Measurements from ENCODE around the gene FLNA. TPM values are rescaled to one million over a fixed set of nuclear protein-coding genes. Genes with fewer than 3 reads are reported as not detected.

The FLNA gene
- total RNA-seq, 4 donors from 2014 or later: 23.9 to 128 (median 88.9) TPM

DNA sequence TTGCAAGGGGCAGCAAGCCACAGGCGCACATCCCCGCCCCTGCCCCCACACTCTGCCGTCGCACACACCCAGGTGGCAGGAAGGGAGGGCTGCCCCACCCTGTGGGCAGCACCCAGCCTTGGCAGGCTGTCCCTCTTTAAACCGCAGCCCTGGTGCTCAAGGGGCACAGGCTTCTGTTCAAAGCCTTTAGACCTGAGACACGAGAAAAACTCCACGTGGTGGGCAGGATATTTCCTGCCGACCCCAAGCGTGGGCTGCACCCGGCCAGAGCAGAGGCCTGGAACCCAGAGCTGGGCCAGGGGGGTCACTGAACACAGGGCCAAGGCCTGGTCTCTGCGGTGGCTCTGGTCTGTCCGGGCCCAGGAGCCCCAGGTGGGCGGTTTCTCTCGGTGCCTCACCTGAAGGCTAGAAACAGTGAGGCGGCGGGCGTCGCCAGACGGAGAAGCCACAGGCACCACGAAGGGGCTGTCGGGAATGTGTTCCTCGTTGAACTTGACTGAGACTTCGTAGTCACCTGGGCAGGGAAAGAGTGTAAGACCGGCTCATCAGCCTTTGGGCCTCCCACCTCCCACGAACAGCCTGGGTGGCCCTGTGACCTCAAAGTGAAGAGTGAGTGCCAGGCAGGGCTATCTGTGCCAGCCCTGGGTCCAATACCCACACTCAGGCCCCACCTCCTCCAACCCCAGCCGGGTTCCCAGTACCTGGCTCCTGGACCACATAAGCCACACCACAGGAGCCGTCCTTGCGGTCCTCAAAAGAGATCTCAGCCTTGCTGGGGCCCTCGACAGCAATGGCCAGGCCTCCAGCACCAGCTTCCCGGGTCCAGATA is 23.0 kb downstream of the FLNA start:
- H3K4me3 ChIP-seq: no peak overlapping the region
- in situ Hi-C loops (cut with MboI; ENCODE audit: low sequenced_read_pairs in 4 of 4): no loop called here
- no peaks in the 10 kb centered on the region for H3K36me3 ChIP-seq
- TF ChIP-seq, protein P1, sequence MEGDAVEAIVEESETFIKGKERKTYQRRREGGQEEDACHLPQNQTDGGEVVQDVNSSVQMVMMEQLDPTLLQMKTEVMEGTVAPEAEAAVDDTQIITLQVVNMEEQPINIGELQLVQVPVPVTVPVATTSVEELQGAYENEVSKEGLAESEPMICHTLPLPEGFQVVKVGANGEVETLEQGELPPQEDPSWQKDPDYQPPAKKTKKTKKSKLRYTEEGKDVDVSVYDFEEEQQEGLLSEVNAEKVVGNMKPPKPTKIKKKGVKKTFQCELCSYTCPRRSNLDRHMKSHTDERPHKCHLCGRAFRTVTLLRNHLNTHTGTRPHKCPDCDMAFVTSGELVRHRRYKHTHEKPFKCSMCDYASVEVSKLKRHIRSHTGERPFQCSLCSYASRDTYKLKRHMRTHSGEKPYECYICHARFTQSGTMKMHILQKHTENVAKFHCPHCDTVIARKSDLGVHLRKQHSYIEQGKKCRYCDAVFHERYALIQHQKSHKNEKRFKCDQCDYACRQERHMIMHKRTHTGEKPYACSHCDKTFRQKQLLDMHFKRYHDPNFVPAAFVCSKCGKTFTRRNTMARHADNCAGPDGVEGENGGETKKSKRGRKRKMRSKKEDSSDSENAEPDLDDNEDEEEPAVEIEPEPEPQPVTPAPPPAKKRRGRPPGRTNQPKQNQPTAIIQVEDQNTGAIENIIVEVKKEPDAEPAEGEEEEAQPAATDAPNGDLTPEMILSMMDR (IDR thresholded peaks at IDR 0.05 in 4 of 5, conservative IDR thresholded peaks at IDR 0.05 in 1 of 5): no peak
- TF ChIP-seq POLR2A (IDR thresholded peaks at IDR 0.05): no peak
- no peaks in the 10 kb centered on the region for H3K9me3 ChIP-seq
- H3K27me3 ChIP-seq: no peaks in the 10 kb centered on the region
- intact Hi-C loops (cut with DNase I; ENCODE audit: low total_unique reads): no loop called here
- ATAC-seq (no peak), DNase-seq (no peak)
- no peaks in the 10 kb centered on the region for H3K4me1 ChIP-seq
- H3K27ac ChIP-seq: no peak overlapping the region

DNA sequence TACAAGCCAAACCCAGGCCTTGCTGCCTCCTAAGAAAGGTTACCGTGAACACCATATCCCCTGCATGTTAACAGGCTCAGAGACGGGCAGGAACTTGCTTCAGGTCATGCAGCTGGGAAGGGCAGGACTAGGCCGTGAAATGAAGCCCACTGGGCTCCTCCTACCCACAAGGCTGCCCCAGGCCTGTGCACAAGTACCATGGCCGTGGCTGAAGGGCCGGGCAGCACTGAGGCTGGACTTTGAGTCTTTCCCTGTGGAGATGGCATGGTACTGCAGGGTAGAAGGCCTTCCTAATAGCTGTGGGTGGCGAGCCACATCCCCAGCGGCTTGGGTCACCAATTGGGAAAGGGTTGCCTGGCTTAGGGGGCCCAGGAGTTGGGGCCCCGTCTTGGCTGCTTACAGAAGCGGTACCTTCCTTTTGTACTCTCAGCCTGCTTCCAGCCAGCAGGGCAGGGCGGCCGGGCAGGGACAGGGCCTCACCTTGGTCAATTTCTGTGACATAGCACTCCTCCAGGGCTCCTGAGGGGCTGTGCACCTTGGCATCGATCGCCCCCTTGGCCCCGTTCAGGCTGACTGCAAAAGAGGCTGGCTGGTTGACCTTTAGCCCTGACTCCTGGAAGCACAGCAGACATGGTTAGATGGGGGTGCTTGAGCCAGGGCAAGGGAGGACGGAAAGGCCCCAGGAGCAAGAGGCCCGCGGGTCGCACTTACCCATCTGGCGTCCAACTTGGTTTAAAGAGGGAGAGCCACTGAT is 23.8 kb downstream of the FLNA start:
- TF ChIP-seq POLR2A (IDR thresholded peaks at IDR 0.05): no peak
- TF ChIP-seq, protein P1 (IDR thresholded peaks at IDR 0.05 in 4 of 5, conservative IDR thresholded peaks at IDR 0.05 in 1 of 5): no peak
- intact Hi-C loops (cut with DNase I; ENCODE audit: low total_unique reads) (no loop called here), in situ Hi-C loops (cut with MboI; ENCODE audit: low sequenced_read_pairs in 4 of 4) (no loop called here)
- Histone ChIP-seq H3K4me1 (no peaks in the 10 kb centered on the region), H3K9me3 (no peaks in the 10 kb centered on the region), H3K27me3 (no peaks in the 10 kb centered on the region), H3K27ac (no peak overlapping the region), H3K36me3 (no peaks in the 10 kb centered on the region), H3K4me3 (no peak overlapping the region)
- ATAC-seq: no peak
- DNase-seq: no peak

DNA sequence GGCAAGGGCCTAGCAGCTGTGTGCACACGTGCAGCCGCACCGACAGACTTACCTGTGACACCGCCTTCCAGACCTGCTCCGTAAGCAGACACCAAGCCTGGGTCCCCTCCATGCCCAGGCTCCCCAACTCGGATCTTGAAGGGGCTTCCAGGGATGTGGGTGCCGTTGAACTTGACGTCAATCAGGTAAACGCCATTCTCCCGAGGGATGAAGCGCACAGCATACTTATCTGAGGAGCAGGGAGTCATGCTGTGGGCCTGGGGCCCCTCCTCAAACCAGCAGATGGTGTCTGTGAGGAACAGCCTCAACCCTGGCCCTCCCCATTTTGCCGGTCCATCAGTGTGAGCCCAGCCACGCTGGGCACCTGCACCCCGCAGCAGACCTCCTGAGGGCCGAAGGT is 24.5 kb downstream of the FLNA start:
- Histone ChIP-seq H3K27me3 (no peaks in the 10 kb centered on the region), H3K9me3 (no peaks in the 10 kb centered on the region), H3K27ac (no peak overlapping the region), H3K36me3 (no peaks in the 10 kb centered on the region), H3K4me1 (no peaks in the 10 kb centered on the region), H3K4me3 (no peak overlapping the region)
- no peak for TF ChIP-seq POLR2A (IDR thresholded peaks at IDR 0.05)
- TF ChIP-seq, protein P1 (IDR thresholded peaks at IDR 0.05 in 4 of 5, conservative IDR thresholded peaks at IDR 0.05 in 1 of 5): no peak
- no peak for ATAC-seq
- intact Hi-C loops (cut with DNase I; ENCODE audit: low total_unique reads): no loop called here
- in situ Hi-C loops (cut with MboI; ENCODE audit: low sequenced_read_pairs in 4 of 4): no loop called here
- DNase-seq: no peak

DNA sequence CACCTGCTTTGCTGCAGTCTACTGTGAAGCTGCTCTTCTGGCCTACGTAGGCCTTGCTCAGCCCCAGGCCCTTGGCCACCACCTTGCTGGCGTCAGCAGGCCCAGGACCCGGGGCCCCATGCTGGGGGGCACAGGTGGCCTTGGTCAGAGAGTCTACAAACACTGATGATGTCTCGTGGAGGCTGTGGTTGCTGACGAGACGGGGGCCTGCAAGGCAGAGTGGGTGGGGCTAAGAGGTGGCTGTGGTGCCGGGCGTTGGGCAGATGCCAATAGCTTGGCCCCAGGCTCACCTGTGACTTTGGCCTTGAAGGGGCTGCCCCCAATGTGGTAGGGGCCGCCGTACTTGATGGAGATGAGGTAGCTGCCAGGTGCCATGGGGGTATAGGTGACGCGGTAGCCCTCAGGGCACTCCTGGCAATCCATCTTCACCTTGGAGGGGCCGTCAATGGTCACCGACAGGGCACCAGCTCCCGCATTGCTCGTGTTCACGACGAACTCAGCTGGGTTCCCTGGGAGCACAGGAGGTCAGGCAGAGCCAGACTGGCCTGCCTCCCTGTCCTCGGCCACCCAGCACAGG is 25.0 kb downstream of the FLNA start:
- Histone ChIP-seq H3K36me3 (no peaks in the 10 kb centered on the region), H3K27ac (no peak overlapping the region), H3K4me1 (no peaks in the 10 kb centered on the region), H3K9me3 (no peaks in the 10 kb centered on the region), H3K4me3 (no peak overlapping the region), H3K27me3 (no peaks in the 10 kb centered on the region)
- no peak for TF ChIP-seq POLR2A (IDR thresholded peaks at IDR 0.05)
- TF ChIP-seq, protein P1 (IDR thresholded peaks at IDR 0.05 in 4 of 5, conservative IDR thresholded peaks at IDR 0.05 in 1 of 5): no peak
- DNase-seq: no peak
- in situ Hi-C loops (cut with MboI; ENCODE audit: low sequenced_read_pairs in 4 of 4): no loop called here
- intact Hi-C loops (cut with DNase I; ENCODE audit: low total_unique reads): no loop called here
- no peak for ATAC-seq
